ENCODE data around the gene SPTY2D1. TPM values are rescaled to one million over a fixed set of nuclear protein-coding genes. Genes with fewer than 3 reads are reported as not detected.
"Not testable (repeated sequence)": the region's sequence is repeated elsewhere in the genome, so short reads cannot be mapped to it uniquely, and the experiment has no call there.

Gene SPTY2D1
- 10 to 100 TPM; 16.3 to 30.1 (median 25.3) TPM for total RNA-seq

GRCh38 chr11:18634140-18635032 is at the start of gene SPTY2D1:
SPTY2D1 (minus strand) TSS chr11:18634342; CDS start chr11:18634257, 85 bp downstream.
- H3K4me1 ChIP-seq: peaks cover 0 to 49% (median 10%) of the 10 kb centered on the region in 3 donors
- H3K27me3 ChIP-seq: no peaks in the 10 kb centered on the region
- WGBS, 2 donors (ENCODE audit: low coverage in 1 of 2): 0% methylated on average over 4 to 7 of the region's 60 CpGs
- TF ChIP-seq POLR2A (IDR thresholded peaks at IDR 0.05) (peak; percentile 83 to 92), POLR2AphosphoS5 (IDR thresholded peaks at IDR 0.05) (peak; percentile 93), CTCF (IDR thresholded peaks at IDR 0.05) (peak in 2 of 4 experiments; percentile 17 to 33), EP300 (IDR thresholded peaks at IDR 0.05) (no peak)
- no peaks in the 10 kb centered on the region for H3K36me3 ChIP-seq
- no peaks in the 10 kb centered on the region for H3K9me3 ChIP-seq
- peak within 1 kb of the TSS; percentile 82 to 91 for H3K4me3 ChIP-seq
- ATAC-seq: peak; percentile 100
- H3K27ac ChIP-seq: peak within 1 kb of the TSS; percentile 56 to 95 (median 94)

- no peak for TF ChIP-seq POLR2AphosphoS5 (IDR thresholded peaks at IDR 0.05)
- no peak for TF ChIP-seq POLR2A (IDR thresholded peaks at IDR 0.05)
- TF ChIP-seq EP300 (IDR thresholded peaks at IDR 0.05): no peak
- TF ChIP-seq CTCF (IDR thresholded peaks at IDR 0.05): no peak
- H3K27ac ChIP-seq: no peak overlapping the region
- no peaks in the 10 kb centered on the region for H3K4me1 ChIP-seq
- no peaks in the 10 kb centered on the region for H3K36me3 ChIP-seq
- no peaks in the 10 kb centered on the region for H3K9me3 ChIP-seq
- no peak overlapping the region for H3K4me3 ChIP-seq
- 88 to 94% methylated on average over 2 to 3 of the region's 3 CpGs for WGBS, 2 donors (ENCODE audit: low coverage in 1 of 2)
- no peak for ATAC-seq
- H3K27me3 ChIP-seq: no peaks in the 10 kb centered on the region
Measured at GRCh38 chr11:18682466-18682865, 48.3 kb upstream of the SPTY2D1 start.

DNA sequence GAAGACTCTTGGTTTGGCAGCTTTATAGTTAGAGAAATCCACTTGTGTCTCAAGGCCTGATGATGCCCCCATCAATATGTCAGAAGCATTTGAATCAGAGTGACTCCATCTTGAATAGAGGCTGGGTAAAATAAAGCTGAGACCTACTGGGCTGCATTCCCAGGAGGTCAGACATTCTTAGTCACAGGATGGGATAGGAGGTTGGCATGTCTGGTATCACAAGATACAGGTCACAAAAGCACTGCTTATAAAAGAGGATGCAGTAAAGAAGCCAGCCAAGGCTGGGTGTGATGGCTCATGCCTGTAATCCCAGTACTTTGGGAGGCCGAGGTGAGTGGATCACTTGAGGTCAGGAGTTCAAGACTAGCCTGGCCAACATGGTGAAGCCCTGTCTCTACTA is 47.8 kb upstream of the SPTY2D1 start:
- not testable (repeated sequence) for H3K4me1 ChIP-seq, H3K4me3 ChIP-seq, H3K27me3 ChIP-seq, H3K9me3 ChIP-seq, H3K36me3 ChIP-seq, ATAC-seq, H3K27ac ChIP-seq
- WGBS, 2 donors (ENCODE audit: low coverage in 1 of 2): 50 to 100% methylated on average over 1 of the region's 1 CpG

DNA sequence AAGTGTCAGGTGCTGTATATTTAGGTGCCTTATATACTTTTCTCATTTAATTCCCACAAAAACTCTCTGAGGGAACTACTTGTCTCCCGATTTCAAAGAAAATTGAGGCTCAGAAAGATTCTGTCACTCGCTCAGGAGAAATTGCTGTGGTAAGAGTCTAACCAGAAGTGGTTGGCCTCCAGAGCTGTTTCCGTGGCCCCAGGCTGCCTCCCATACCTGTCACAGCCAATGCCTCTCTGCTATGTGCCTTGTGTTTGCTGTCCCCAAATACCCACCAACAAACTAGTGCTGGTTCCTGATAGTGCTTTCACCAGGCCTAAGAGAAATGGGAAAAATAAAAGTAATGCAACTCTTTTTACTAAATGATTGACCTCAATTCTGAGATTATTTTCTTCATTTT is 43.4 kb upstream of the SPTY2D1 start:
- Histone ChIP-seq H3K9me3 (no peaks in the 10 kb centered on the region), H3K4me3 (no peak overlapping the region), H3K27ac (no peak overlapping the region), H3K27me3 (no peaks in the 10 kb centered on the region), H3K36me3 (no peaks in the 10 kb centered on the region), H3K4me1 (no peaks in the 10 kb centered on the region)
- 87 to 90% methylated on average over 2 to 3 of the region's 3 CpGs for WGBS, 2 donors (ENCODE audit: low coverage in 1 of 2)
- no peak for ATAC-seq
- TF ChIP-seq EP300 (IDR thresholded peaks at IDR 0.05) (no peak), CTCF (IDR thresholded peaks at IDR 0.05) (no peak), POLR2A (IDR thresholded peaks at IDR 0.05) (no peak), POLR2AphosphoS5 (IDR thresholded peaks at IDR 0.05) (no peak)

DNA sequence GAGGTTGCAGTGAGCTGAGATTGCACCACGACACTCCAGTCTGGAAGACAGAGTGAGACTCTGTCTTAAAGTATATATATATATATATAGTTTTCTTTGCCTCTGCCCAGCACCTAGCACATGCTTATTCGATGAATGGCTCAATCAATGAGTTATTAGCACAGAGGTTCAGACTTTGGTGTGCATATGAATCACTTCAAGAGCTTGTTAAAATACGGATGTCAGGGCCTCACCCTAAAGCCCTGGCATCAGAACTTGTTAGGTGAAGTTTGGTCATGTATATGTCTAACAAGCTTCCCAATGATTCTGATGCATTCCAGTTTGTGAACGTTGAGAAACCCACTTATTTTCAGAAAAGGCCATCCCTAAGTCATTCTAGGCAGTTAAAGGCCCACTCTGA is 42.7 kb upstream of the SPTY2D1 start:
- no peak overlapping the region for H3K4me3 ChIP-seq
- H3K4me1 ChIP-seq: no peaks in the 10 kb centered on the region
- no peak overlapping the region for H3K27ac ChIP-seq
- no peaks in the 10 kb centered on the region for H3K36me3 ChIP-seq
- TF ChIP-seq CTCF (IDR thresholded peaks at IDR 0.05) (no peak), POLR2AphosphoS5 (IDR thresholded peaks at IDR 0.05) (no peak), POLR2A (IDR thresholded peaks at IDR 0.05) (no peak), EP300 (IDR thresholded peaks at IDR 0.05) (no peak)
- H3K27me3 ChIP-seq: no peaks in the 10 kb centered on the region
- no peak for ATAC-seq
- 71 to 85% methylated on average over 3 of the region's 4 CpGs for WGBS, 2 donors (ENCODE audit: low coverage in 1 of 2)
- H3K9me3 ChIP-seq: no peaks in the 10 kb centered on the region

DNA sequence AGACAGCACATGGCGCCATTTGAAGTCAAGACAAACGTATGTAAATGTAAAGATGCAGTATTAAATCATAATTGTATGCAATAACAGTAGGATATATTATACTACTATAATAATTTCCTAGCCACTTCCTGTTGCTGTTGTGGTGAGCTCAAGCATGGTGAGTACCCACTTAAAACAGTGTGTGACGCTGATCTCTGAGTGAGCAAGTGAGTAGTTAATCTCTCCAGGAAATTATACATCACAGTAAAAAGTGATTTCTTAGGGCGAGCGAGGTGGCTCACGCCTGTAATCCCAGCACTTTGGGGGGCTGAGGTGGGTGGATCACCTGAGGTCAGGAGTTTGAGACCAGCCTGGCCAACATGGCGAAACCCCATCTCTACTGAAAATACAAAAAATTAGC is 38.1 kb upstream of the SPTY2D1 start:
- not testable (repeated sequence) for H3K4me1 ChIP-seq, H3K27ac ChIP-seq, ATAC-seq, H3K9me3 ChIP-seq, H3K4me3 ChIP-seq, H3K36me3 ChIP-seq, H3K27me3 ChIP-seq
- 67 to 90% methylated on average over 6 to 7 of the region's 7 CpGs for WGBS, 2 donors (ENCODE audit: low coverage in 1 of 2)
